ENCODE data around the gene ADAT2.

ADAT2 gene

GRCh38 chr6:143397227-143398222, 53.0 kb downstream of the ADAT2 start:
- DNase-seq (ENCODE audit: low read depth), result peak; percentile 81

GRCh38 chr6:143396497-143397226, 53.8 kb downstream of the ADAT2 start:
- no peak for DNase-seq (ENCODE audit: low read depth)

- DNase-seq (ENCODE audit: low read depth), result no peak
Observed at GRCh38 chr6:143395699-143396098, 54.8 kb downstream of the ADAT2 start.

GRCh38 chr6:143394389-143394788, 56.1 kb downstream of the ADAT2 start:
- no peak for DNase-seq (ENCODE audit: low read depth)

- DNase-seq (ENCODE audit: low read depth), result no peak
Observed at GRCh38 chr6:143390278-143390677, 60.2 kb downstream of the ADAT2 start.

- no peak for DNase-seq (ENCODE audit: low read depth)
Observed at GRCh38 chr6:143385636-143386035, 64.9 kb downstream of the ADAT2 start.

- DNase-seq (ENCODE audit: low read depth), result no peak
Observed at GRCh38 chr6:143376861-143377260, 73.6 kb downstream of the ADAT2 start.

- no peak for DNase-seq (ENCODE audit: low read depth)
Observed at GRCh38 chr6:143376375-143376774, 74.1 kb downstream of the ADAT2 start.

GRCh38 chr6:143375022-143375585, 75.4 kb downstream of the ADAT2 start:
- no peak for DNase-seq (ENCODE audit: low read depth)

DNA sequence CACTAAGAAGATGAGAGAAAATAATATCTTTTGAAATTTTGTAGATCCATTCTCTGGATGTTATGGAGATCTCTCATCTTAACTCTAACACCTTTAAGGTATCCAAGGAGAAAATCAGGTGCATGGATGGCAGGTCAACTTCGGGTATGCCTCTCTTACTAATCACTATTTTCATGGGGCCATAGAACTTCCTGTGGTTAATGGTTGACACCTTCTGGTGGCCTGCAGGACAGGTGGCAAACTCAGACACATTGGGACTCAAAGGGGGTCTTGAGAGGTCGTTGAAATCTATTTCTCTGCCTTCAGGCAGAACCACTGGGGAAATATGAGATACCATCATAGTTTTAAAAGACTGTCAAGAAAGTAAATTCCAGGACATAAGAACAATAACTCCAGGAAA, 76.5 kb downstream of the ADAT2 start:
- no peak for DNase-seq (ENCODE audit: low read depth)
